HepG2 (cell line): ENCODE results near the gene NTRK2. TPM values are rescaled to one million over a fixed set of nuclear protein-coding genes. Genes with fewer than 3 reads are reported as not detected.

Experiments
- ATAC-seq: fragments of 200-7000 bp; cut with Tn5 transposase; 3 replicates; pipeline ENCODE4 v1.9.1; 2020; ENCODE audit warnings: mild to moderate bottlenecking, moderate library complexity
- BruUV-seq: library from RNA; stranded (reverse); fragments of 400-500 nt; replicated peaks from 2 replicates; lab custom pipeline; 2021; lab: Mats Ljungman, UMichigan
- CTCF ChIA-PET: fragments of 300-600 bp; formaldehyde crosslinking; extraction: SDS; loops from one replicate; lab custom pipeline; 2021; ENCODE audit warnings: low total read pairs, inconsistent platforms, low intra/inter-chr PET ratio; lab: Yijun Ruan, JAX
- POLR2A ChIA-PET: fragments of 350-600 bp; sonication (Branson Sonifier 250); formaldehyde crosslinking; loops from one replicate; lab custom pipeline; 2020; ENCODE audit warnings: antibody characterized with exemption, inconsistent platforms; lab: Yijun Ruan, JAX
- DNase-seq: peaks from one replicate; pipeline ENCODE4 v3.0.0-alpha.2; 2015; ENCODE audit warnings: low spot score
- FAIRE-seq: peaks from 3 replicates; lab custom pipeline; 2011; peaks lifted over from hg19 to GRCh38; lab: Jason Lieb, UNC
- H2AFZ ChIP-seq: one replicate; pipeline ENCODE4 v1.6.1; 2011; ENCODE audit warnings: low read length, inconsistent platforms
- H3K27ac ChIP-seq: fragments of 300-600 bp; 3 replicates; pipeline ENCODE4 v1.8.0; 2011; ENCODE audit warnings: mixed run types, mild to moderate bottlenecking, mixed read lengths, low read length, inconsistent platforms; ENCODE audit not compliant: insufficient read depth; ENCODE audit errors: extremely low read length
- H3K27me3 ChIP-seq, 2 experiments: fragments of 200-600 bp in 1 of 2; 2 replicates in 1 of 2; 3 replicates in 1 of 2; pipeline versions ENCODE4 v1.6.0 to v1.8.0; 2011; ENCODE audit warnings: low read length in 2 of 2, mild to moderate bottlenecking in 2 of 2, moderate library complexity in 2 of 2, inconsistent platforms in 1 of 2; ENCODE audit not compliant: insufficient read depth in 2 of 2, control insufficient read depth in 1 of 2
- H3K36me3 ChIP-seq, 2 experiments: fragments of 200-600 bp in 1 of 2; replicated peaks in 1 of 2; 2 replicates in 1 of 2; 3 replicates in 1 of 2; pipeline versions ENCODE4 v1.5.1 to v1.8.0; 2011; ENCODE audit warnings: low read length in 2 of 2, inconsistent platforms in 1 of 2; ENCODE audit not compliant: insufficient read depth in 2 of 2, control insufficient read depth in 1 of 2
- H3K4me1 ChIP-seq: 2 replicates; pipeline ENCODE4 v1.5.1; 2012; ENCODE audit warnings: low read length, inconsistent platforms; ENCODE audit not compliant: insufficient read depth
- H3K4me2 ChIP-seq: 2 replicates; pipeline ENCODE4 v1.6.0; 2011; ENCODE audit warnings: low read depth, low read length, inconsistent platforms
- H3K4me3 ChIP-seq, 3 experiments: fragments of 200-600 bp in 1 of 3; sonication (generic), shearing (Covaris generic) in 1 of 3; replicated peaks in 1 of 3; 2 replicates each; pipeline ENCODE4 v1.5.1; 2011 to 2016; ENCODE audit warnings: low read length in 3 of 3, inconsistent platforms in 2 of 3, low read depth in 2 of 3, mild to moderate bottlenecking in 2 of 3, control low read depth in 1 of 3, mixed read lengths in 1 of 3; ENCODE audit not compliant: insufficient read depth in 1 of 3
- H3K79me2 ChIP-seq: one replicate; pipeline ENCODE4 v1.6.1; 2011; ENCODE audit warnings: low read length, inconsistent platforms; ENCODE audit not compliant: insufficient read depth
- H3K9ac ChIP-seq: 2 replicates; pipeline ENCODE4 v1.6.0; 2011; ENCODE audit warnings: mild to moderate bottlenecking, low read depth, low read length, inconsistent platforms; ENCODE audit not compliant: insufficient read depth
- H3K9me3 ChIP-seq: 2 replicates; pipeline ENCODE4 v1.5.1; 2012; ENCODE audit warnings: mild to moderate bottlenecking, low read length
- H4K20me1 ChIP-seq: 2 replicates; pipeline ENCODE4 v1.6.0; 2011; ENCODE audit warnings: inconsistent platforms, mild to moderate bottlenecking, low read length, moderate library complexity; ENCODE audit not compliant: insufficient read depth
- KAT2B ChIP-seq: fragments of 150-350 bp; IDR thresholded peaks from 2 replicates; pipeline ENCODE4 v1.6.1; 2014; ENCODE audit warnings: low read depth, low read length, borderline replicate concordance
- MXI1 ChIP-seq: IDR thresholded peaks from 3 replicates; pipeline ENCODE4 v1.6.1; 2012; ENCODE audit warnings: low read depth, low read length, inconsistent platforms, borderline replicate concordance
- MZF1 ChIP-seq: sonication (generic); formaldehyde crosslinking; IDR thresholded peaks from 2 replicates; pipeline ENCODE4 v1.8.1; 2023; ENCODE audit warnings: mild to moderate bottlenecking, missing genetic modification reagents, borderline replicate concordance
- NFKBIZ ChIP-seq: IDR thresholded peaks from 2 replicates; pipeline ENCODE4 v1.6.1; 2018; ENCODE audit warnings: missing genetic modification reagents, missing compliant biosample characterization
- NR1H2 ChIP-seq: sonication (generic); formaldehyde crosslinking; IDR thresholded peaks from 2 replicates; pipeline ENCODE4 v1.8.1; 2022; ENCODE audit warnings: low read depth, missing genetic modification reagents, borderline replicate concordance
- TEAD3 ChIP-seq: optimal IDR thresholded peaks from 2 replicates; pipeline ENCODE3; 2016; ENCODE audit warnings: borderline replicate concordance
- TP53 ChIP-seq: sonication (generic); formaldehyde crosslinking; conservative IDR thresholded peaks from 2 replicates; pipeline ENCODE4 v1.4.0; 2020; ENCODE audit warnings: missing genetic modification reagents
- ZNF558 ChIP-seq: sonication (generic); formaldehyde crosslinking; IDR thresholded peaks from 2 replicates; pipeline ENCODE4 v1.9.0; 2022; ENCODE audit warnings: mild to moderate bottlenecking, missing genetic modification reagents, borderline replicate concordance
- WGBS: methylation state at CpG from one replicate; pipeline ENCODE4 v1.1.6; 2017; ENCODE audit warnings: low lambda C conversion rate; 5-methylcytosine and 5-hydroxymethylcytosine counted together
- in situ Hi-C: cut with HindIII; loops from 2 replicates; pipeline ENCODE4 v1.10.0; 2017; ENCODE audit warnings: low pct_unique_long_range_greater_than_20kb; ENCODE audit not compliant: extremely low pct_ligation_motif_present
- intact Hi-C: fragments of 100-400 bp; cut with micrococcal nuclease; formaldehyde crosslinking; loops from one replicate; pipeline ENCODE4 v1.10.0; 2022; ENCODE audit not compliant: unreplicated experiment
- polyA plus RNA-seq, 8 experiments: library from polyadenylated mRNA; depleted of rRNA in 3 of 8; stranded (reverse) in 7 of 8; unstranded in 1 of 8; fragments of >200 nt; fragmentation: Illumina TruSeq in 4 of 8; extraction: Trizol in 4 of 8; gene quantifications; 2 replicates each; pipeline versions ENCODE4 v1.2.1 to v1.2.3, GENCODE V29; 2011 to 2016; ENCODE audit warnings: low read depth in 4 of 8, missing spikeins in 1 of 8, mixed read lengths in 1 of 8; ENCODE audit not compliant: insufficient read depth in 1 of 8
- total RNA-seq, 5 experiments: library from RNA; depleted of rRNA; stranded (reverse); fragments of >200 nt; fragmentation: Illumina TruSeq; extraction: Trizol; gene quantifications; 2 replicates each; pipeline ENCODE4 v1.2.3, GENCODE V29; 2016; ENCODE audit warnings: low read depth in 1 of 5
- TF ChIP-seq, protein P1 (sequence below): sonication (generic); formaldehyde crosslinking; IDR thresholded peaks from 2 replicates; pipeline ENCODE4 v1.8.0; 2022; ENCODE audit warnings: mild to moderate bottlenecking, missing genetic modification reagents; ENCODE audit not compliant: insufficient replicate concordance
- TF ChIP-seq, protein P2 (sequence below): IDR thresholded peaks from 2 replicates; pipeline ENCODE4 v1.6.1; 2016; ENCODE audit warnings: missing genetic modification reagents, missing compliant biosample characterization
- TF ChIP-seq, protein P3 (sequence below): sonication (generic); formaldehyde crosslinking; IDR thresholded peaks from 2 replicates; pipeline ENCODE4 v1.5.1; 2020; ENCODE audit warnings: mild to moderate bottlenecking, missing genetic modification reagents, moderate library complexity
- TF ChIP-seq, protein P4 (sequence below): sonication (generic); formaldehyde crosslinking; IDR thresholded peaks from 2 replicates; pipeline ENCODE4 v1.9.0; 2021; ENCODE audit warnings: missing genetic modification reagents, borderline replicate concordance
- TF ChIP-seq, protein P5 (sequence below): sonication (generic); formaldehyde crosslinking; IDR thresholded peaks from 2 replicates; pipeline ENCODE4 v1.4.0; 2020; ENCODE audit warnings: missing genetic modification reagents, low read depth, mild to moderate bottlenecking, borderline replicate concordance

NTRK2 gene
- total and polyA plus RNA-seq, 2 of the 13 experiments (the other 11 are each of a cell fraction or from before 2014, with no cell fraction given), result not detected

DNA sequence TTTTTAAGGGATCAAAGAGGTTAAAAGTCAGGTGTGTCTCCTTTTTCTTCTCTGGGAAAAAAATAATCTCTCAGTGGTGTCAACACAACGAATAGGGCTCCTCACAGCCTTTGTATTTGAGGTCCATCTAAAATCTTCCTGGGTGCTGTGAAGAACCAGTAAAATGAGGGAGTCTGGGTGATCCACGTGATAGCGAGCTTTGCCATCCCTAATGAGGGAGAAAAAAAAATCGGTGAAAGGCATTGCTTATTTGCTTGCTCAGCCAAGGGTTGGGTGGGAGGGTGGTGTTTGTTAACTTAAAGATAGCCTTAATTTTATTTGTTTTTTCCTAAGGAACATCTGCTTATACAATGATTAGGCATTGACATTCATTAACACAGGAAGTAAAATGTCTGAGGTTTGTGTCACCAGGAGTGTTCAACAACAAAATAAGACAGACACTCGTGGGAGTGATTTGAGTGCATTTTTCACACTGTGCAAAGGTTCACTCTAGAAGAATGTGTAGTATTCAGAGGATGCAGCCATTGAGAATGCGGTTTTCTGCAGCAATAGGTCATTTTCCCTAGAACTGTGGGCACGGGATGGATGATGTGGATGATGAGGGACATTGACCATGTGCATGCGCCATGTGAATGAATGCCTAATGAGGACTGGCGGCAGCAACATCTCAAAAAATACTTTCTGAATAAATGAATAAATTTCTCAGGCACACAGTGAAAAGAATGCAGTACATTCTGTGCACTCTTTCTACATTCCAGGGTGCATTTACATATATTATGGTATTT lies 369.5 kb downstream of the NTRK2 start:
- intact Hi-C loops, result no loop called here
- ChIA-PET CTCF (no interaction called here), POLR2A (no interaction called here)
- no TSS peak for BruUV-seq
- no peak for DNase-seq
- H3K27ac ChIP-seq, result no peak overlapping the region
- no peak for ATAC-seq
- no peak overlapping the region for H2AFZ ChIP-seq
- H3K9ac ChIP-seq, result no peak overlapping the region
- no peaks in the 10 kb centered on the region for H3K27me3 ChIP-seq
- no peaks in the 10 kb centered on the region for H3K4me1 ChIP-seq
- no peak overlapping the region for H3K4me3 ChIP-seq
- H3K9me3 ChIP-seq, result no peaks in the 10 kb centered on the region
- 8% methylated on average over 9 of the region's 9 CpGs for WGBS
- no peak for FAIRE-seq
- H3K4me2 ChIP-seq, result no peak overlapping the region
- in situ Hi-C loops, result no loop called here
- H3K79me2 ChIP-seq, result no peaks in the 10 kb centered on the region
- H3K36me3 ChIP-seq, result no peaks in the 10 kb centered on the region
- no peaks in the 10 kb centered on the region for H4K20me1 ChIP-seq
- TF ChIP-seq TP53 (no peak), TEAD3 (CRISPR knock-in tag) (no peak), NR1H2 (CRISPR knock-in tag) (no peak), MZF1 (CRISPR knock-in tag) (no peak), NFKBIZ (CRISPR knock-in tag) (no peak), KAT2B (no peak), MXI1 (no peak), ZNF558 (CRISPR knock-in tag) (no peak)
- TF ChIP-seq, protein P1, sequence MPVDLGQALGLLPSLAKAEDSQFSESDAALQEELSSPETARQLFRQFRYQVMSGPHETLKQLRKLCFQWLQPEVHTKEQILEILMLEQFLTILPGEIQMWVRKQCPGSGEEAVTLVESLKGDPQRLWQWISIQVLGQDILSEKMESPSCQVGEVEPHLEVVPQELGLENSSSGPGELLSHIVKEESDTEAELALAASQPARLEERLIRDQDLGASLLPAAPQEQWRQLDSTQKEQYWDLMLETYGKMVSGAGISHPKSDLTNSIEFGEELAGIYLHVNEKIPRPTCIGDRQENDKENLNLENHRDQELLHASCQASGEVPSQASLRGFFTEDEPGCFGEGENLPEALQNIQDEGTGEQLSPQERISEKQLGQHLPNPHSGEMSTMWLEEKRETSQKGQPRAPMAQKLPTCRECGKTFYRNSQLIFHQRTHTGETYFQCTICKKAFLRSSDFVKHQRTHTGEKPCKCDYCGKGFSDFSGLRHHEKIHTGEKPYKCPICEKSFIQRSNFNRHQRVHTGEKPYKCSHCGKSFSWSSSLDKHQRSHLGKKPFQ (CRISPR knock-in tag), result no peak
- TF ChIP-seq, protein P2, sequence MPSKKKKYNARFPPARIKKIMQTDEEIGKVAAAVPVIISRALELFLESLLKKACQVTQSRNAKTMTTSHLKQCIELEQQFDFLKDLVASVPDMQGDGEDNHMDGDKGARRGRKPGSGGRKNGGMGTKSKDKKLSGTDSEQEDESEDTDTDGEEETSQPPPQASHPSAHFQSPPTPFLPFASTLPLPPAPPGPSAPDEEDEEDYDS (CRISPR knock-in tag), result no peak
- TF ChIP-seq, protein P3, sequence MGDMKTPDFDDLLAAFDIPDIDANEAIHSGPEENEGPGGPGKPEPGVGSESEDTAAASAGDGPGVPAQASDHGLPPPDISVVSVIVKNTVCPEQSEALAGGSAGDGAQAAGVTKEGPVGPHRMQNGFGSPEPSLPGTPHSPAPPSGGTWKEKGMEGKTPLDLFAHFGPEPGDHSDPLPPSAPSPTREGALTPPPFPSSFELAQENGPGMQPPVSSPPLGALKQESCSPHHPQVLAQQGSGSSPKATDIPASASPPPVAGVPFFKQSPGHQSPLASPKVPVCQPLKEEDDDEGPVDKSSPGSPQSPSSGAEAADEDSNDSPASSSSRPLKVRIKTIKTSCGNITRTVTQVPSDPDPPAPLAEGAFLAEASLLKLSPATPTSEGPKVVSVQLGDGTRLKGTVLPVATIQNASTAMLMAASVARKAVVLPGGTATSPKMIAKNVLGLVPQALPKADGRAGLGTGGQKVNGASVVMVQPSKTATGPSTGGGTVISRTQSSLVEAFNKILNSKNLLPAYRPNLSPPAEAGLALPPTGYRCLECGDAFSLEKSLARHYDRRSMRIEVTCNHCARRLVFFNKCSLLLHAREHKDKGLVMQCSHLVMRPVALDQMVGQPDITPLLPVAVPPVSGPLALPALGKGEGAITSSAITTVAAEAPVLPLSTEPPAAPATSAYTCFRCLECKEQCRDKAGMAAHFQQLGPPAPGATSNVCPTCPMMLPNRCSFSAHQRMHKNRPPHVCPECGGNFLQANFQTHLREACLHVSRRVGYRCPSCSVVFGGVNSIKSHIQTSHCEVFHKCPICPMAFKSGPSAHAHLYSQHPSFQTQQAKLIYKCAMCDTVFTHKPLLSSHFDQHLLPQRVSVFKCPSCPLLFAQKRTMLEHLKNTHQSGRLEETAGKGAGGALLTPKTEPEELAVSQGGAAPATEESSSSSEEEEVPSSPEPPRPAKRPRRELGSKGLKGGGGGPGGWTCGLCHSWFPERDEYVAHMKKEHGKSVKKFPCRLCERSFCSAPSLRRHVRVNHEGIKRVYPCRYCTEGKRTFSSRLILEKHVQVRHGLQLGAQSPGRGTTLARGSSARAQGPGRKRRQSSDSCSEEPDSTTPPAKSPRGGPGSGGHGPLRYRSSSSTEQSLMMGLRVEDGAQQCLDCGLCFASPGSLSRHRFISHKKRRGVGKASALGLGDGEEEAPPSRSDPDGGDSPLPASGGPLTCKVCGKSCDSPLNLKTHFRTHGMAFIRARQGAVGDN (CRISPR knock-in tag), result no peak
- TF ChIP-seq, protein P4, sequence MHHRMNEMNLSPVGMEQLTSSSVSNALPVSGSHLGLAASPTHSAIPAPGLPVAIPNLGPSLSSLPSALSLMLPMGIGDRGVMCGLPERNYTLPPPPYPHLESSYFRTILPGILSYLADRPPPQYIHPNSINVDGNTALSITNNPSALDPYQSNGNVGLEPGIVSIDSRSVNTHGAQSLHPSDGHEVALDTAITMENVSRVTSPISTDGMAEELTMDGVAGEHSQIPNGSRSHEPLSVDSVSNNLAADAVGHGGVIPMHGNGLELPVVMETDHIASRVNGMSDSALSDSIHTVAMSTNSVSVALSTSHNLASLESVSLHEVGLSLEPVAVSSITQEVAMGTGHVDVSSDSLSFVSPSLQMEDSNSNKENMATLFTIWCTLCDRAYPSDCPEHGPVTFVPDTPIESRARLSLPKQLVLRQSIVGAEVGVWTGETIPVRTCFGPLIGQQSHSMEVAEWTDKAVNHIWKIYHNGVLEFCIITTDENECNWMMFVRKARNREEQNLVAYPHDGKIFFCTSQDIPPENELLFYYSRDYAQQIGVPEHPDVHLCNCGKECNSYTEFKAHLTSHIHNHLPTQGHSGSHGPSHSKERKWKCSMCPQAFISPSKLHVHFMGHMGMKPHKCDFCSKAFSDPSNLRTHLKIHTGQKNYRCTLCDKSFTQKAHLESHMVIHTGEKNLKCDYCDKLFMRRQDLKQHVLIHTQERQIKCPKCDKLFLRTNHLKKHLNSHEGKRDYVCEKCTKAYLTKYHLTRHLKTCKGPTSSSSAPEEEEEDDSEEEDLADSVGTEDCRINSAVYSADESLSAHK, result no peak
- TF ChIP-seq, protein P5, sequence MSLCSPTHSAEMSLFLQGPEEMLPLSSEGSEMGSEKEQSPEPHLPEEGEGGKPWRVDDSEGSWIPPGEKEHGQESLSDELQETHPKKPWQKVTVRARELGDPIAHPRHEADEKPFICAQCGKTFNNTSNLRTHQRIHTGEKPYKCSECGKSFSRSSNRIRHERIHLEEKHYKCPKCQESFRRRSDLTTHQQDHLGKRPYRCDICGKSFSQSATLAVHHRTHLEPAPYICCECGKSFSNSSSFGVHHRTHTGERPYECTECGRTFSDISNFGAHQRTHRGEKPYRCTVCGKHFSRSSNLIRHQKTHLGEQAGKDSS (CRISPR knock-in tag), result no peak
